Ureter (tissue), 1 donor: ENCODE results near the gene HDAC7. TPM values are rescaled to one million over a fixed set of nuclear protein-coding genes. Genes with fewer than 3 reads are reported as not detected.

ENCODE experiments used
- DNase-seq: peaks from one replicate; pipeline ENCODE4 v3.0.0-alpha.2; 2020; ENCODE audit warnings: low spot score
- total RNA-seq: library from RNA; stranded (reverse); gene quantifications from one replicate; pipeline ENCODE4 v1.2.4, GENCODE V29; 2023
- donor health status: DM: yes; HTN: yes; CAD: no.

Gene HDAC7
- total RNA-seq, 1 donor from 2014 or later = 144 TPM

DNA sequence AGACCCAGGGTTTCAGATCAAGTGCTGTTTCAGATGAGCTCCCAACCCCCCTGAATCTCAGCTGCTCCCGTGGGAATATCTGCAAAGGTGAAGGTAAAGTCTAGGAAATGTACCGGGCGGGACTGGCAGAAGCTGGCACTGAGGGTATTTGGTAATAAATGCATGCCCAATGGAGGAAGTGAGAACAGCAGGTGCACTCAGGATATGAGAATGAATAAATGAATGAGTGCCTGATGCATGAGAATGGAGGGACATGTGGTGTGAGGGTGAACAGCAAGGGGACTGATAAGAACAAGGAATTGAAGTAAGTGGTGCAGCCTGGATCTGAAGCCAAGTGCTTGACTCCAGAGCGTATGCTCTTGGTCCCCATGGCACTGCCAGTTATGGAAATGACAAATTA is 72.6 kb downstream of the HDAC7 start:
- no peak for DNase-seq

- no peak for DNase-seq
Observed at GRCh38 chr12:47746523-47746922, 73.2 kb downstream of the HDAC7 start.

GRCh38 chr12:47746073-47746472 is 73.6 kb downstream of the HDAC7 start:
- DNase-seq = no peak

GRCh38 chr12:47745485-47746041 is 74.1 kb downstream of the HDAC7 start:
- DNase-seq = no peak

DNA sequence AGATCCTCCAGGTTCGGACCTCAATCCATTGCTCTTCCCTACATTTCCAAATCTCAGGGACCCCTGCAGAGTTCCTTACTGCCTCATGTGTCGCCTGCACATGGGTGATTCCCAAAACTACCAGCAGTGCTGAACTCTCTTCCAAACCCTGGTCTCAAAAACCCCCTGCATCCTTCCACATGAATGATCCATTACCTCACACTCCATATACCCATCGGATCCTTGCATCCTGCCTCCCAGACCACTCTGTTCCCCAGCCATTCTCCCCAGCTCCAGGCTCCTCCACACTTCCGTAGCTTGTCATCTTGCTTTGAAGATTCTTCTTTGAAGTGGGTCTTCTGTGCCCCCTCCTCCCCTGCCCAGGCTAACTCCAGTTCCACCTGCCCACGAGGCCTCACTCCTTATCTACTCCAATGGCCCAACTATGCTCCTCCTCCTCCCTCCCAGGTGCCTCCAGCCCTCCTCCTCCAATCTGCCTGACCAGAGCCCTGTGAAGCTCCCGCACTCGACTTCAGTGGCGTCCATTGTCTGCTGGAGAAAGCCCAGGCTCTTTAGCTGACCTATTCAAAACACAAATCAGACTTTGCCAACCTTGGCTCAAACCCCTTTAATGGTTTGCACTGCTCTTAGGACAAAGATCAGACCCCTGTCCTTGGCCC is 74.8 kb downstream of the HDAC7 start:
- DNase-seq = no peak

GRCh38 chr12:47744005-47744651 is 75.6 kb downstream of the HDAC7 start:
- no peak for DNase-seq

DNA sequence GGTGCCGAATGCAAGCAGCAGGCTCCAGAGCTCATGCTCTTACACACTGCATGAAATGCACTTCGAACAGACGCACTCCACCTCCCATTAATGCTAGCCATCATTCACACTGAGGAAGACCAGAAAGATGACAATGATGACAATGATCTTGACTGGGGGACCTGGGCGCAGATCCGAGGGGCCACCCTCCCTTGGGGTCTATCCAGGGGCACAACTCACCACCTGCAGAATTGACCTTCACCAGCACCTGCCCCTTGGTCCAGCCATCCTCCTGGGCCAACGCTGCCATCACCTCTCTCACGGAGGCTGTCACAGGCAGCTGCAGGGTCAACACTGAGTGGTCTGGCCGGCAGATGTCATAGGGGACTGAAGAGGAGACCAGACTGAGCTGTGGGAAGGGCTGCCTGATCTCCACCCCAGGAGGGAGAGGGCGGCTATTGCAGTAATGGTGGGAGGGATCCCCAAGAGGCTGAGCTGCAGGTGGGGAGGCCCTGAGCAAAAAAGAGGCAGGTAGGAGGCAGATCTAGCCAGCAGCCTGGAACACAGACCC is 76.3 kb downstream of the HDAC7 start:
- no peak for DNase-seq

DNA sequence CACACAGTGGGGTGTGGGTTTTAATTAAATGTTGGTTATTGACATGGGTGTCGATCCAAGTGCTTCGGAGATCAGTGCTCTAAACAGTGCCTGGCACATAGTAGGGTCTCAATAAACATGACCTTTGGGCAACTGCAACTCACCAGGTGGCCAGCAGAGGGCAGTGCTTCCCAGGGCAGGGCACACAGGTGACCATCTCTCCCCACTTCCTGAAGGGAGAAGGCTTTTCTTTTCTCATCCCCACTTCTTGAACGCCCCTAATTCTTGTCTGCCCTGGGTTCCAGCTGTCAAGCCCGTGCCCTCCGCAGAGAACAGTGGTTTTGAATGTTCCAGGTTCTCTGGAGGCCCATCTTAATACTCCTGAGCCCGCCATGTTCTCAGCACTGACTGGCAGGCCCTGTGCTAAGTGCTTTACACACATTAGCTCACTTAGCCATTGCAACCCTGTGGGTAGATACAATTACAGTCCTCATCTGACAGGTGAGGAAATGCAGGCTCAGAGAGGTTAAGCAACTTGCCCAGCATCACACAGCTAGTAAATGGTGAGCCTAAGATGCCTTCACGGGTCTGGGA is 77.4 kb downstream of the HDAC7 start:
- no peak for DNase-seq

- no peak for DNase-seq
Observed at GRCh38 chr12:47741340-47741703, 78.4 kb downstream of the HDAC7 start.

DNA sequence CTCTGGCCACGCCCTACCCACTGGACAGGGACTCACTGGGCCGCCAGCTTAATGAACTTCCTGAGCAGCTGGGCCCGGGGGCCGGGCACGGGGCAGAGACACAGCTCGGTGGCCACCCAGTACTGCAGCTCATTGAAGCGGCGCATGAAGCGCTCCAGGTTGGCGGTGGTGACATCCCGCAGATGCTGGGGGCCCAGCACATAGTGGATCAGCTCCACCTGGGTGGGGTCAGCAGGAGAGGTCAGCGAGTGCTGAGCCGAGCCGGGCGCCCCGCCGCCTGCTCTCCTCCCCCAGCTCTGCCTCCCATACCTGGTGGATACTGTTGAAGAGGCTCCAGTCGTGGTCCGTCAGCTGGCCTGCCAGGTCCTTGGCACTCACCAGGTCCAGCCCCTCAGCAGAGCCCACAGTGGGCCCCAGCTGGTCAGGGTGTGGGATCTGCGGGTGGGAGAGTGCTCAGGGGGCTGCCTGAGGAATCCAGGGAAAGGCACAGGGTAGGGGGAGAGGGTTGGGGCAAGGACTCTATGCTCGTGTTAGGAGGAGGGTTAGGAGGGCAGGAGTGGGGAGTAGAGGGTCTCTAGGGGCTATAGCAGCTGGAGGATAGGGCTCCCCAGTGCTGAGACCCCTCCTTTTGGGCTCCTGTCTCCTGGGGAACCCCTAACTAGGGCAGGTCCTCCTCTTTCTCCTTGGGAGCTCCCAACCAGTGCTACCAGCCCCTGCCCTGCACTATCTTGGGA is 78.9 kb downstream of the HDAC7 start:
- DNase-seq = no peak

GRCh38 chr12:47739979-47740378 is 79.7 kb downstream of the HDAC7 start:
- DNase-seq = no peak

DNA sequence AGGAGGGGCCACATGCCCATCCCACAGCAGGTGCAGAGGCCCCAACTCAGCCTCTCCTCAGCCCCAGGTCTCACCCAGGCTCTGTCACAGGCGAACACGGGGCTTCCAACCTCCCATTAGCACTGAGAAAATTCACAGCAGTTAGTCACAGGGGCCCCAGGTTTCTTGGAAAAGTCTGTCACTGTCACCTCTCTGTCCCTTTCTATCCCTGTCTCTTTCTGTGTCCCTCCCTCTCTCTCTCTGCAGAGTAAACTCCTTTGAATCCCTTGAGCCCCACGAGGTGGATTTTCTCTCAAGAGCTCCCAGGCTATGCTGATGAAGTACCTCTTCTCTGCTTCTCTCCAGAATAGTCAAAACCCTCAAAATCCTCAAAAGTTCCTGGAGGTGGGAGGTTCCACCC is 80.4 kb downstream of the HDAC7 start:
- no peak for DNase-seq

DNA sequence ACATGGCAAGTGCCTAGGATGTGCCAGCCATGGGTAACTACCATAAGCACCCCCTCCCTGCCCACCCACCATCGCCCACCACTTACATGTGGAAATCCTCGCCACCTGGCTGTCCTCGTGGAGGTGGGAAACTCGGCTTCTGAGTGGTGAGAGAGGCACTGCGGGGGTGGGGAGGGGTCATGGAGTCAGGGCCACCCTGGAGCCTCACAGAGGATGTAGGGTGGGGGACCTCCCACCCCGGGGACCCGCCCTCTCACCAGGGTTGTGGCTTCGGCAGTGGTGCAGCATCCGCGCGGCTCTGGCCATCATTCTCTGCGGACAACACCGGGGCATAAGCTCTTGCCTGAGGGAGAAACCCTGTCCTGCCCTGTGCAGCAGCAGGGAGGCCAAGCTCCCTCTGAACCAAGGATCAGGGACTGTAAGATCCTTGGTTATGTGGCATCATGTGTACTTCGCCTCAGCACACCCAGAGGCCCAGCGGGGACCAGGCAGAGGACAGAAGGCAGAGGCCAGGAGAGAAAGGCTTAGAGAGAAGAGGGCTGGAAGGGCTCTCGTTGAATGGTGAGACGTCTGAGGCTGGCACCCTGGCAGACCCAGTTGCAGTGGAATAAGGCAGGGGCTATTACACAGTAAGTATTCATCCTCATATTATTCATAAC is 81.6 kb downstream of the HDAC7 start:
- no peak for DNase-seq

DNA sequence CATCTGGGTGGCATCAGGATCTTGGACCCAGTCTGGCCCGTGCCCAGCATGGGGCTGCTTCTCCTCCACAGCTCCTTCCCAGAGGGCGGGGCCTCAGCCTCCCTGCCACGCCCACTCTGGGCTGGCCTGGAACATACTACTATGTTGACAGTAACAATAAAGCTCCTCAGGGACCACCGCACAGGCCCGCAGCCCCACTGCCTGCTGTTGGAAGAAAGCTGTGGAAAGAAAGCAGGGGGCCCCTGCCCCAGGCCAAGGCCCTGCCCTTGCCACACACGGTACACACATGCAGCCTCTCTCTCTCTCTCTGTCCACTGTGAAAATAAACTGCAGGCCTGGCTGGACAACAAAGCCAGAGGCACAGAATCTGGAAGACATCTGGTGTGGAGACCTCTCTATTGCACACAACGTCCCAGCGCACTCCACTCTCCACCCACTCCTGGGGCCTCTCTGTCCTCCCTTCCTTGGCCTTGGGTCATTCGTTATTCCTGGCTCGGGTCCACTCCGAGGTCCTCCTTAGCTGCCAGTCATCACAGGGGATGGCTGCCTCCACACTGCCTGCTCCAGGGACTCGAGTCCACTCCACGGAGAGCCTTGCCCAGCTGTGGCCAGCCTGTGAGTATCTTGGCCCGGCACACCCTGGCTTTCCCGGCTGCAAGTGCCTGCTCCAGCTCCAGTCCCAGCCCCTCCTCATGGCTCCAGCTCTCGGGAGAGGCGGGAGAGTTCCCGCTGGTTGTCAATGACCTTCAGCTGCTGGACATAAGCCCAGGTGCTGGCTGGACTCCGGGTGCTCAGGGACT is 82.6 kb downstream of the HDAC7 start:
- peak; percentile 91 for DNase-seq

GRCh38 chr12:47736216-47736615 is 83.5 kb downstream of the HDAC7 start:
- DNase-seq = no peak

GRCh38 chr12:47735649-47736048 is 84.1 kb downstream of the HDAC7 start:
- no peak for DNase-seq

DNA sequence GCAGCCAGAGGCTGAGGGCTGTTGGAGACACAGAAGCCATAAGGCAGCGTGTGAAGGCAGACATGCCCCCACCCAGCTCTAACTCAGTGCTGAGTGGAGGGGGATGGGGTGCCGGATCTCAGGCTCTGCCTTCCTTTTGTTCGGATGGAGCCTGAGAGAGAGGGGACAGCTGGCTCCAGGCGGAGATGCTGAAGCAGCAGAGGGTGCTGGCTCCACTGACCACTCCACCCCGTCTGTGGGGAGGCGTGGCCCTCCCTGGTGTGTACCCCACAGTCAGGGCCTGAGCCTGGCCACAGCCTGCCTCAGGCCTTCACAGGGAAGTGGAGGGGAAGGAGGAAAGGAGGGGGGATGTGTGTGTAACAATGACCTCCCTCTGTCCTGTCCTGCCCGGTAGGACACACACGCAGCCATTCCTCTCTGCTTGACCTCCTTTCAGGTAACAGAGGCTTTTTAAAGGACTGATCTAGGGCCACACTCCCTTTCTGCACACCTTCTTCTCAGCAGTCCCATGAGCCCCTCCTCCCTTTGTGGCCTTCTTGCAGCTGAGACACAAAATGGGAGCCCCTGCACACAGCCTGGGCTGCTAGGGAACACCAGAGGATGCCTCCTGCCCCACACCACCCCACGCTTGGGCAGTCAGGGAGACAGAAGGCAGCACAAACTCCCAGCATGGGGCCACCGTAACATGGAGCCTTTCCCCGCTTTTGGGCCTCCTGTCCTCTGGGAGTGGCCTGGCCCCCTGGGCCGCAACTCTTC is 84.8 kb downstream of the HDAC7 start:
- no peak for DNase-seq

- no peak for DNase-seq
Observed at GRCh38 chr12:47733142-47733541, 86.6 kb downstream of the HDAC7 start.
